Stimulated activated CD8-positive, alpha-beta memory T cell treated with anti-CD3 and anti-CD28 coated beads, Interleukin-15, amount 100 ng/mL, for 1 hour (primary cell): ENCODE results near the gene MYH7.

Source experiments
- DNase-seq: peaks from one replicate; pipeline ENCODE4 v3.0.0-alpha.2; 2020; ENCODE audit warnings: low read depth

The MYH7 gene

GRCh38 chr14:23366426-23366921 lies 69.0 kb downstream of the MYH7 start:
- DNase-seq = no peak

- no peak for DNase-seq
Observed at GRCh38 chr14:23365732-23366425, 69.6 kb downstream of the MYH7 start.

GRCh38 chr14:23365036-23365731 lies 70.3 kb downstream of the MYH7 start, which contains the start of gene EFS:
Gene EFS (minus strand): TSS chr14:23365172. CDS start chr14:23365025, 147 bp downstream.
- DNase-seq = no peak

- no peak for DNase-seq
Observed at GRCh38 chr14:23364164-23365035, 71.1 kb downstream of the MYH7 start.
